Gastroesophageal sphincter (tissue), 3 donors: Measurements from ENCODE around the gene NECTIN1.

Experiments used
- CTCF ChIP-seq, 4 experiments: fragments of 200-600 bp in 2 of 4; fragments of 450-650 bp in 2 of 4; sonication (generic) in 1 of 4; IDR thresholded peaks; one replicate each; pipeline ENCODE4 v1.5.1; 2017 to 2019; ENCODE audit warnings: antibody characterized with exemption in 4 of 4, mild to moderate bottlenecking in 2 of 4, moderate library complexity in 2 of 4
- EP300 ChIP-seq: sonication (generic); formaldehyde crosslinking; IDR thresholded peaks from one replicate; pipeline ENCODE4 v1.6.1; 2017; ENCODE audit warnings: antibody characterized with exemption, mild to moderate bottlenecking
- POLR2A ChIP-seq, 2 donors: fragments of 450-650 bp; IDR thresholded peaks; one replicate each; pipeline ENCODE4 v1.6.1; 2017; ENCODE audit warnings: antibody characterized with exemption in 2 of 2, mild to moderate bottlenecking in 2 of 2, moderate library complexity in 1 of 2
- POLR2AphosphoS5 ChIP-seq: sonication (generic); formaldehyde crosslinking; IDR thresholded peaks from one replicate; pipeline ENCODE4 v1.6.1; 2017; ENCODE audit warnings: antibody characterized with exemption

GRCh38 chr11:119651802-119652584, 77.0 kb downstream of the NECTIN1 start:
- TF ChIP-seq CTCF (IDR thresholded peaks at IDR 0.05) (no peak), EP300 (no peak), POLR2AphosphoS5 (no peak), POLR2A (IDR thresholded peaks at IDR 0.05) (no peak)
